Epidermal melanocyte (primary cell): ENCODE data around the gene HBA1.
"Not testable (repeated sequence)": the region's sequence is repeated elsewhere in the genome, so short reads cannot be mapped to it uniquely, and the experiment has no call there.

Source experiments
- DNase-seq: peaks from one replicate; pipeline ENCODE4 v3.0.0; 2011; ENCODE audit warnings: low spot score; ENCODE audit not compliant: insufficient read length

Gene HBA1

DNA sequence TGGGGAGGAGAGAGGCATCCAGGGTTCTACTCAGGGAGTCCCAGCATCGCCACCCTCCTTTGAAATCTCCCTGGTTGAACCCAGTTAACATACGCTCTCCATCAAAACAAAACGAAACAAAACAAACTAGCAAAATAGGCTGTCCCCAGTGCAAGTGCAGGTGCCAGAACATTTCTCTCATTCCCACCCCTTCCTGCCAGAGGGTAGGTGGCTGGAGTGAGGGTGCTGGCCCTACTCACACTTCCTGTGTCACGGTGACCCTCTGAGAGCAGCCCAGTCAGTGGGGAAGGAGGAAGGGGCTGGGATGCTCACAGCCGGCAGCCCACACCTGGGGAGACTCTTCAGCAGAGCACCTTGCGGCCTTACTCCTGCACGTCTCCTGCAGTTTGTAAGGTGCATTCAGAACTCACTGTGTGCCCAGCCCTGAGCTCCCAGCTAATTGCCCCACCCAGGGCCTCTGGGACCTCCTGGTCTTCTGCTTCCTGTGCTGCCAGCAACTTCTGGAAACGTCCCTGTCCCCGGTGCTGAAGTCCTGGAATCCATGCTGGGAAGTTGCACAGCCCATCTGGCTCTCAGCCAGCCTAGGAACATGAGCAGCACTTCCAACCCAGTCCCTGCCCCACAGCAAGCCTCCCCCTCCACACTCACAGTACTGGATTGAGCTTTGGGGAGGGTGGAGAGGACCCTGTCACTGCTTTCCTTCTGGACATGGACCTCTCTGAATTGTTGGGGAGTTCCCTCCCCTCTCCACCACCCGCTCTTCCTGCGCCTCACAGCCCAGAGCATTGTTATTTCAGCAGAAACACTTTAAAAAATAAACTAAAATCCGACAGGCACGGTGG, 2.3 kb upstream of the HBA1 start:
- peak; percentile 18 for DNase-seq

GRCh38 chr16:175011-175949, 1.2 kb upstream of the HBA1 start:
- DNase-seq: peak; percentile 18

DNA sequence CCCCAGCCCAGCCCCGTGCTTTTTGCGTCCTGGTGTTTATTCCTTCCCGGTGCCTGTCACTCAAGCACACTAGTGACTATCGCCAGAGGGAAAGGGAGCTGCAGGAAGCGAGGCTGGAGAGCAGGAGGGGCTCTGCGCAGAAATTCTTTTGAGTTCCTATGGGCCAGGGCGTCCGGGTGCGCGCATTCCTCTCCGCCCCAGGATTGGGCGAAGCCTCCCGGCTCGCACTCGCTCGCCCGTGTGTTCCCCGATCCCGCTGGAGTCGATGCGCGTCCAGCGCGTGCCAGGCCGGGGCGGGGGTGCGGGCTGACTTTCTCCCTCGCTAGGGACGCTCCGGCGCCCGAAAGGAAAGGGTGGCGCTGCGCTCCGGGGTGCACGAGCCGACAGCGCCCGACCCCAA, 474 bp upstream of the HBA1 start:
- DNase-seq: not testable (repeated sequence)

DNA sequence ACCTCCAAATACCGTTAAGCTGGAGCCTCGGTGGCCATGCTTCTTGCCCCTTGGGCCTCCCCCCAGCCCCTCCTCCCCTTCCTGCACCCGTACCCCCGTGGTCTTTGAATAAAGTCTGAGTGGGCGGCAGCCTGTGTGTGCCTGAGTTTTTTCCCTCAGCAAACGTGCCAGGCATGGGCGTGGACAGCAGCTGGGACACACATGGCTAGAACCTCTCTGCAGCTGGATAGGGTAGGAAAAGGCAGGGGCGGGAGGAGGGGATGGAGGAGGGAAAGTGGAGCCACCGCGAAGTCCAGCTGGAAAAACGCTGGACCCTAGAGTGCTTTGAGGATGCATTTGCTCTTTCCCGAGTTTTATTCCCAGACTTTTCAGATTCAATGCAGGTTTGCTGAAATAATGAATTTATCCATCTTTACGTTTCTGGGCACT, 928 bp downstream of the HBA1 start:
- peak; percentile 70 for DNase-seq

- peak; percentile 16 for DNase-seq
These were observed 1.6 kb downstream of the HBA1 start for GRCh38 chr16:177981-178667.

DNA sequence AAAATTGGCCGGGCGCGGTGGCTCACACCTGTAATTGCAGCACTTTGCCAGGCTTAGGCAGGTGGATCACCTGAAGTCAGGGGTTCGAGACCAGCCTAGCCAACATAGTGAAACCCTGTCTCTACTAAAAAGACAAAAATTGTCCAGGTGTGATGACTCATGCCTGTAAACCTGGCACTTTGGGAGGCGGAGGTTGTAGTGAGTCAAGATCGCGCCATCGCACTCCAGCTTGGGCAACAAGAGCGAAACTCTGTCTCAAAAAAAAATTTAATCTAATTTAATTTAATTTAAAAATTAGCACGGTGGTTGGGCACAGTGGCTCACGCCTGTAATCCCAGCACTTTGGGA, 2.2 kb downstream of the HBA1 start:
- no peak for DNase-seq

- no peak for DNase-seq
These were observed 3.0 kb downstream of the HBA1 start for GRCh38 chr16:179211-180092.

DNA sequence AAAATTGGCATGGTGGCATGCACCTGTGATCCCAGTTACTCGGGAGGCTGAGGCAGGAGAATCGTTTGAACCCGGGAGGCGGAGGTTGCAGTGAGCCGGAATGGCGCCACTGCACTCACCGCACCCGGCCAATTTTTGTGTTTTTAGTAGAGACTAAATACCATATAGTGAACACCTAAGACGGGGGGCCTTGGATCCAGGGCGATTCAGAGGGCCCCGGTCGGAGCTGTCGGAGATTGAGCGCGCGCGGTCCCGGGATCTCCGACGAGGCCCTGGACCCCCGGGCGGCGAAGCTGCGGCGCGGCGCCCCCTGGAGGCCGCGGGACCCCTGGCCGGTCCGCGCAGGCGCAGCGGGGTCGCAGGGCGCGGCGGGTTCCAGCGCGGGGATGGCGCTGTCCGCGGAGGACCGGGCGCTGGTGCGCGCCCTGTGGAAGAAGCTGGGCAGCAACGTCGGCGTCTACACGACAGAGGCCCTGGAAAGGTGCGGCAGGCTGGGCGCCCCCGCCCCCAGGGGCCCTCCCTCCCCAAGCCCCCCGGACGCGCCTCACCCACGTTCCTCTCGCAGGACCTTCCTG, 3.7 kb downstream of the HBA1 start, which contains the start of gene HBQ1:
HBQ1 (plus strand) TSS at position 359 of the 575 bp plus-strand sequence; CDS start at position 387, 28 bp downstream.
- DNase-seq: peak; percentile 74

DNA sequence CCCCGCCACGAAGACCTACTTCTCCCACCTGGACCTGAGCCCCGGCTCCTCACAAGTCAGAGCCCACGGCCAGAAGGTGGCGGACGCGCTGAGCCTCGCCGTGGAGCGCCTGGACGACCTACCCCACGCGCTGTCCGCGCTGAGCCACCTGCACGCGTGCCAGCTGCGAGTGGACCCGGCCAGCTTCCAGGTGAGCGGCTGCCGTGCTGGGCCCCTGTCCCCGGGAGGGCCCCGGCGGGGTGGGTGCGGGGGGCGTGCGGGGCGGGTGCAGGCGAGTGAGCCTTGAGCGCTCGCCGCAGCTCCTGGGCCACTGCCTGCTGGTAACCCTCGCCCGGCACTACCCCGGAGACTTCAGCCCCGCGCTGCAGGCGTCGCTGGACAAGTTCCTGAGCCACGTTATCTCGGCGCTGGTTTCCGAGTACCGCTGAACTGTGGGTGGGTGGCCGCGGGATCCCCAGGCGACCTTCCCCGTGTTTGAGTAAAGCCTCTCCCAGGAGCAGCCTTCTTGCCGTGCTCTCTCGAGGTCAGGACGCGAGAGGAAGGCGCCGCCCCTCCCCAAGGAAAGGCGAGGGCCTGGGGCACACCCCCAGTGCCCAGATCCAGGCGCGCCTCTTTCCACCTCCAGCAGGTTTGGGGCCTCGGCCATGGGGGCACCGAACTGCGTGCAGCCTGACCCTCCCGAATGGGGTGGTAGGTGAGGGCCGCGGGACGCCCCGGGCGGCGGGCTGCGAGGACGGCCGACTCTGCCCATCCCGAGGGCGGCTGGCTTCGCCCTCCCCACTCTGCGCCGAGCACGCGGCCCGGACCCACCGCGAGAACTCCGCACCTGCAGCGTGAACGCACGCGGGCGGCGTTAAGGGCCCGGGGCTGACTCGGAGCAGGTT, 4.4 kb downstream of the HBA1 start:
- DNase-seq: peak; percentile 45

DNA sequence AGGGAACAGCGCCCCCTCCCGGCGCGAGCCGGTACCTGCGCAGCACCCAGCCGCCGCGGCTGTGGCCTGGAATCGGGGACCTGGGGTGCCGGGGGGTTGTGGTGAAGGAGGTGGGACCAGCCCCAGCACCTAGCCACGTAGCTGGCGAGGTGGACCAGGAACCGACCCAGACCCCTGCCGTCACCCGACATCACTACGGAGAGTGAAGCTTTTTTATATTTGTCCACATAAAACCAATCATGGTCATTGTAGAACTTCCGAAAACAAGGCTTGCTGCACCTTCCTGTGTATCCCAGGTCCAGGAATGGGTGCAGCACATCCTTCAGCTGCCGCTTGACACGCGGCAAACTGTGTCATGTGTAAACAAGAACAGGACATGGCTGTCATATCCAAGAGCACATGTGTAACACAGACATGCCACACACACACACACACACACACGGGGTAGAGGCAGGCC, 5.1 kb downstream of the HBA1 start:
- peak; percentile 87 for DNase-seq

GRCh38 chr16:183005-183404, 6.5 kb downstream of the HBA1 start:
- no peak for DNase-seq

DNA sequence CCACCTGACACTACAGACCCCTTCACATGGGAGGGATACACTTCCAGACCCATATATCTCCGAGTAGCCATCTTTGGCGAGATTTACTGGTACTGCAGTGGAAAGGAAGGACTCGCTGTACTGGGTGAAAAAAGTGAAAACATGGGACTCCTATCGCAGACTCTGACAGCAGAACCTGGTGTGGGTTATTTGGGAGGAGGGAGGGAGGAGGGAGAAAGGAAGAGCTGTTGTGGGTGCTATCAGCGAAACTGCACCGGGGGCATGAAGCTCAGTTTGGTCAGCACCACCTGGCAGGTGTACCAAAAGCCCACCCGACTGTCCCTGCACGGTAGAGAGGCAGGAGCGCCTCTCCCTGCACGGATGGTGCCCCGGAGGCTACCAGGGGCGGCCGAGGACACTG, 8.7 kb downstream of the HBA1 start:
- no peak for DNase-seq

GRCh38 chr16:185691-186090, 9.2 kb downstream of the HBA1 start:
- DNase-seq: no peak

GRCh38 chr16:187330-187729, 10.8 kb downstream of the HBA1 start:
- DNase-seq: no peak

DNA sequence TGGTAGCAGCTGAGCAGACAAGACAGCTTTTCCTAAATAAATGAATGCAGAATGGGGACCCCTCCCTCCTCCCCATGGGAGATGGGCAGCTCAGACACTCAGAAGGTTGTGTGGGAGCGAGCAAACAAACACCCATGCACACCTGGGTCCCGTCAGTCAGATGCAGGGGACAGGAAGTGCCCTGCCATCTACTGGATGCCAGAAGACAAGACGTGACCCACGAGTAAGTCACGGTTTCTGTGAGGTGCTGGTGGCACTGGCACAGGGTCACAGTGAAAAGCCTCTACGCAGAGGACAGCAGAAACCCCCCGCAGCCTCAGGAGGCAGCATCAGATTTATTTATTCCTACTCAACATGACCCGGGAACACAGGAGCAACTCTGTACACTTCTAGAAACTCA, 12.2 kb downstream of the HBA1 start:
- DNase-seq: no peak

- no peak for DNase-seq
These were observed 13.2 kb downstream of the HBA1 start for GRCh38 chr16:189604-190186.

- DNase-seq: no peak
These were observed 15.4 kb downstream of the HBA1 start for GRCh38 chr16:191831-192230.

DNA sequence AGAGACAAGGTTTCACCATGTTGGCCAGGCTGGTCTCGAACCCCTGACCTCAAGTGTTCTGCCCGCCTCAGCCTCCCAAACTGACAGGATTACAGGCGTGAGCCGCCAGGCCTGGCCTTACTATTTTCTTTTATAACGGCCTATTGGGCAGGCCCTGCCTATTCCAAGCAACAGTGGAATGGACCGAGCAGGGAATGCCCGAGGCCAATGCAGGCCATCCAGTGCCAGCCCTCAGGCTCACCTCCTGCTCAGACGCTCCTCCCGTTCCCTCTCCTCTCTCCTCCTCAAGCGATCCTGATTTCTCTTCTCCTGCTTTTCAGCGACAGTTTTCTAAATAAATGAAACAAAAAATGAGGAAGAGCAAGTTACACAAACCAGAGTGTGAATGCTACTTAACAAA, 16.2 kb downstream of the HBA1 start:
- no peak for DNase-seq

- DNase-seq: no peak
These were observed 17.0 kb downstream of the HBA1 start for GRCh38 chr16:193441-193840.
